GM04503 (cell line): Measurements from ENCODE around the gene APOBEC2.
"Not testable (repeated sequence)": the region's sequence is repeated elsewhere in the genome, so short reads cannot be mapped to it uniquely, and the experiment has no call there.

ENCODE experiments used
- DNase-seq: peaks from one replicate; pipeline ENCODE4 v3.0.0-alpha.2; 2012; ENCODE audit warnings: low read depth

APOBEC2 gene

DNA sequence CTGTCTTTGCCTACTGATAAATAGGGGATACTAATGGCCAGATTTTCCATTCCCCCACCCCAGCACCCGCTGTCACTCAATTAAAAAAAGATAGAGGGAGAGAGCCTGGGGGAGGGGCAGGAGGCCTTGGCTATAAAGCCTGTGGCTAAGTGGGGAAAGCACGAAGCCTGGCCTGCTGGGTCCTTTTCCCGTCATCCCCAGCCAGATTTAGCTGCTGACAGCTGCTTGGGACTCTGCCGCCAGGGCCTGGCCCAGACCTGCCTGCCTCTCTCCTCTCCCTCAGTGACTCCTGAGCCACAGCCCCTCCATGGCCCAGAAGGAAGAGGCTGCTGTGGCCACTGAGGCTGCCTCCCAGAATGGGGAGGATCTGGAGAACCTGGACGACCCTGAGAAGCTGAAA is at the start of gene APOBEC2:
Gene APOBEC2 (plus strand): TSS at position 162 of the 400 bp plus-strand sequence. CDS start 146 bp downstream, at position 308.
- no peak for DNase-seq

DNA sequence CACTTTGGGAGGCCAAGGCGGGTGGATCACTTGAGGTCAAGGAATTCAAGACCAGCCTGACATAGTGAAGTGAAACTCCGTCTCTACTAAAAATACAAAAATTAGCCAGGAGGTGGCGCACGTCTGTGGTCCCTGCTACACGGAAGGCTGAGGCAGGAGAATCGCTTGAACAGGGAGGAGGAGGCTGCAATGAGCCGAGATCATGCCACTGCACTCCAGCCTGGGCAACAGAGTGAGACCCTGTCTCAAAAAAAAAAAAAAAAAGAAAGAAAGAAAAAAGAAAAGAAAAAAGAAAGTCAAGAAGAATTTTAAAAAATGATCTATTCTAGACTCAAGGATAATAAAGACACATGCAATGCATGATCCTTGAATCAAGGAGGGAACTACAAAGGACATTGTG is 46.8 kb upstream of the APOBEC2 start:
- not testable (repeated sequence) for DNase-seq

DNA sequence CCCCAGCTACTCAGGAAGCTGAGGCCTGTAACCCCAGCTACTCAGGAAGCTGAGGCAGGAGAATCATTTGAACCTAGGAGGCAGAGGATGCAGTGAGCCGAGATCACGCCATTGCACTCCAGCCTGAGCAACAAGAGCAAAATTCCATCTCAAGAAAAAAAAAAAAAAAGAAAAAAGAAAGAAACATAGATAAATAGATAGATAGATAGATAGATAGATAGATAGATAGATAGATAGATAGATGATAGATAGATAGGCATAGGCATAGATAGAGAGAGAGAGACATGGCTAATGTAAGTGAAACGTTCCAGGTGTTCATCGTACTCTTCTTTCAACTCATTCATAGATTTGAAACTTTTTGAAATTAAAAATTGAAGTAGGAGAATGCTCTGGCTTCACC is 46.0 kb upstream of the APOBEC2 start:
- not testable (repeated sequence) for DNase-seq

DNA sequence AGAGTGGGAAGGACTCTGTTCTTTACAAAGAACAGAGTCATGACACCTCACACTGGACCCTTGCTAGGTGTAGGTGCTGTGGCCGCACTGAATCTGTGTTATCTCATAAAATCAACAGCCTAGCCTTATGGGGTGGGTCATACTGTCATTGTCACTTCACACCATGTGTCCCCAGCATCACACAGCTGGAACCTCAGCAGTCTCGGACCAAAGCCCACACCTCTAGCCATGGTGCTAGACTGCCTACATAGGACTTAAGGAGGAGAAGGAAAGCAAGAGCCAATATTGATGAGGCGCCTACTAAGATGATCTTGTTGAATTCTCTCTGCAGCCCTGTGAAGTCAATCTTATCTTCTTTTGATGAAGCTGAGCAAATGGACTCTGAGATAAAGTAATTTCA is 45.0 kb upstream of the APOBEC2 start:
- DNase-seq: no peak

GRCh38 chr6:41009669-41010068 is 43.3 kb upstream of the APOBEC2 start:
- DNase-seq: no peak

GRCh38 chr6:41011673-41012072 is 41.3 kb upstream of the APOBEC2 start:
- DNase-seq: no peak

- no peak for DNase-seq
Observed at GRCh38 chr6:41013466-41014153, 39.4 kb upstream of the APOBEC2 start.

GRCh38 chr6:41014780-41015179 is 38.2 kb upstream of the APOBEC2 start:
- DNase-seq: no peak

DNA sequence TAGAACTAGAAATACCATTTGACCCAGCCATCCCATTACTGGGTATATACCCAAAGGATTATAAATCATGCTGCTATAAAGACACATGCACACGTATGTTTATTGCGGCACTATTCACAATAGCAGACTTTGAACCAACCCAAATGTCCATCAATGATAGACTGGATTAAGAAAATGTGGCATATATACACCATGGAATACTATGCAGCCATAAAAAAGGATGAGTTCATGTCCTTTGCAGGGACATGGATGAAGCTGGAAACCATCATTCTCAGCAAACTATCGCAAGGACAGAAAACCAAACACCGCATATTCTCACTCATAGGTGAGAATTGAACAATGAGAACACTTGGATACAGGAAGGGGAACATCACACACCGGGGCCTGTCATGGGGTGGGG is 37.1 kb upstream of the APOBEC2 start:
- not testable (repeated sequence) for DNase-seq

GRCh38 chr6:41017663-41018062 is 35.3 kb upstream of the APOBEC2 start:
- DNase-seq: no peak

GRCh38 chr6:41021832-41022231 is 31.2 kb upstream of the APOBEC2 start:
- peak; percentile 37 for DNase-seq

DNA sequence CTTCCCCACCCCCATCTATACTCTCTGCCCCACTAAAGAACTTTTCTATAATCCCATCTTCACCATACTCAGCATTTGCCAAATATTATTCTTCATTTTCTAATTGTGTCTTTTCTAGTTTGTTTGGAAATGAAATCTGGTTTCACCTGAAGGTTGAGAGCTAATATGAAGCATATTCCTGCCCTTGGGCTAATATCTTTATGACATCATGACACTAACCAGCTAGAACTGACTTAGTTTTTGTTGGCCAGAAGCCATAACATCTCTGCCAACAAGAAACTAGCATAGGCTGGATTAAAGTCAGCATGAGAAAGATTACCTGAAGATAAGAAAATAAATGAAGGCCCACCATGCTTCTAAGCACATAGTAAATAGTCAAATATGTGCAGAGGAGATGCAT is 30.7 kb upstream of the APOBEC2 start:
- DNase-seq: no peak

DNA sequence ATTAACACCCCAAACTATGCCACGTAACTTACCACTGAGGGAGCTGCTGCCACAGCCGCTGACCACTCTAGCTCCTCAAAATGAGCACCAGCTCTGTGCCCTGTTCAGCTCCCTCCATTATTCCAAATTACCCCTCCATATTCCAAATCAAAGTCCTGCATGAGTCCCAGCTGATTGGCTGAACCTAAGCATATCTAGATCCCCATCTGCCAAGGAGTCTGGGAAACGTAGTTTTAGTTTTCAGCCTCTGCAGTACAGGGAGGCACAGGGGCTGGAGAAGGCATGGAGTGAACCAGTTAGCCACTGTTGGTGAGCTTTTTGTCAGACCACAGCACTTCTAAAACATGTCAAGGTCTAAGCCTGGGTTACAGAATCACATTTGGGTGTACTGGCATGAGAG is 29.9 kb upstream of the APOBEC2 start:
- no peak for DNase-seq

- no peak for DNase-seq
Observed at GRCh38 chr6:41025966-41026530, 27.0 kb upstream of the APOBEC2 start.

GRCh38 chr6:41027241-41027640 is 25.8 kb upstream of the APOBEC2 start:
- DNase-seq: no peak

GRCh38 chr6:41027799-41028560 is 25.0 kb upstream of the APOBEC2 start:
- DNase-seq: no peak

- DNase-seq: no peak
Observed at GRCh38 chr6:41028561-41029412, 24.2 kb upstream of the APOBEC2 start.

DNA sequence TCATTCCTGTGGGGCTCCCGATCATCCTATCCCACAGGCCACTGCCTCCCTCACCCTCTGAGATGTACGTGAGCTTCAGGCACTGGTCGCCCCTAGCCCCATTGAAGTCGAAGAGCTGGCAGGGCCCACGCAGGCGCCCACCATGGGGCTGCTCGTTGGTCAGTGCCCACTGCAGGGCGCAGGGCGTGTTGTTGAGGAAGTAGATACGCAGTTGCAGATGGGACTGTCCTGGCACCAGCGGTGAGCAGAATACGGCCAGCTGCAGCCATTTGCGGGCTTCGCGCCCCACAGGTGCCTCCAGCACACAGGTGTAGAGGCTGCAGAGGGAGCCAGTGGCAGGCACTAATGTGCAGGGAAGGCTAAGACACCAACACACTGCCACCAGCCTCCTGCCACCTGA is 20.2 kb upstream of the APOBEC2 start:
- no peak for DNase-seq

DNA sequence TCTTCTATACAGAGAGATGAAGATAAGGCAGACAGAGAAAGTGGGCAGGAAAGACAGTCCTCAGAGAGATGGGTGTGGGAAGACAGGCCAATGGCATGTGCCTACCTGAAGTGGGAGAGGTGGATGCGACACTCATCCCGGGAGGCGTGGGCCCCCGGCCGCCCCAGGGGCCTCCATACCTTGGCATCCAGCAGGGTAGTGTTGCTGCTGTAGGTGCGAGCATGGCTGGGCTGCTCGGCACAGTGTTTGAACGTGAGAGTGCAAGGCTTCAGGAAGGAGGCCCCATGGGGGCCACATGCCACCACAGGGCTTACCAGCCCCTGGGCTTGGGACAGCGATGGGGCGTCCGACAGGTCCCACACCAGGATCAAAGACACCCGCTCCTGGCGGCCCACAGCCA is 19.2 kb upstream of the APOBEC2 start:
- DNase-seq: no peak

- DNase-seq: no peak
Observed at GRCh38 chr6:41036186-41036585, 16.8 kb upstream of the APOBEC2 start.

GRCh38 chr6:41036601-41037000 is 16.4 kb upstream of the APOBEC2 start:
- no peak for DNase-seq
